ENCODE results near the gene PNLIPRP2.

The PNLIPRP2 gene

GRCh38 chr10:116686632-116687031 is 65.9 kb downstream of the PNLIPRP2 start:
- DNase-seq = no peak

DNA sequence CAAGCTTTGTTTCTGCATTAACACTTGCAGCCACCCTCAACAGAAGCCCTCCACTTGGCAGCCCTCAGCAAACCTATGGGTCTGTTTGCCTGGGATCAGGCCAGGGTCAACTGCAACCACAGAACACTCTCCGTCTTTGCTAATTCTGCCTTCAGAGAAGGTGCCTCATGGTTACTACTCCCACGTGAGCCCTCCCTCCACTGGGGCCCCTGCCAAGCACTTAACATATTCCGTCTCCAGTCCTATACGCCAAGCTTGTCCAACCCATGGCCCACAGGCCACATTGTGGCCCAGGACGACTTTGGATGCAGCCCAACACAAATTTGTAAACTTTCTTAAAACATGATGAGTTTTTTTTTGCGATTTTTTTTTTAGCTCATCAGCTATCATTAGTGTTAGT is 66.9 kb downstream of the PNLIPRP2 start:
- DNase-seq = no peak

DNA sequence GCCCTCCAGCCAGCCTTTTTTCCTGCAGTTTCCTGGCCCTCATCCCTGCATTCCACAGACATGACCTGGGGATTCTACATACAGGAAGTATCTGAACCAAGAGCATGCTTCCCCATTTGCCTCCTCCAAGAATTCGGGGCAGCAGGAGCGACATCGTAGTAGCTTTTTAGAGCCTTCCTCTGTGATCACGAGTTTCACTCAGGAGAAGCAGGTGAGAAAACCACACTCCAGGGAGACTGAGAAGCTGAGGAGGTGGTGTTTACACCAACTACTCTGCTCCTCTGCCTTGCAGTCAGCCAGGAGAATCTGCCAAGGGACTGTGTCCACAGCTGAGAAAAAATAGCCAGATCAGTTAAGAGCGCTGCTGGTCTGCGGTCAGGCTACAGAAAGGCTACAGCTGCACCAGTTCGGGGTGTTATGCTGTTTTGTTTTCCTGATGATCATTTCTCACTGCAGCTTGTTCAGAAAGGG is 67.5 kb downstream of the PNLIPRP2 start:
- peak; percentile 10 for DNase-seq

DNA sequence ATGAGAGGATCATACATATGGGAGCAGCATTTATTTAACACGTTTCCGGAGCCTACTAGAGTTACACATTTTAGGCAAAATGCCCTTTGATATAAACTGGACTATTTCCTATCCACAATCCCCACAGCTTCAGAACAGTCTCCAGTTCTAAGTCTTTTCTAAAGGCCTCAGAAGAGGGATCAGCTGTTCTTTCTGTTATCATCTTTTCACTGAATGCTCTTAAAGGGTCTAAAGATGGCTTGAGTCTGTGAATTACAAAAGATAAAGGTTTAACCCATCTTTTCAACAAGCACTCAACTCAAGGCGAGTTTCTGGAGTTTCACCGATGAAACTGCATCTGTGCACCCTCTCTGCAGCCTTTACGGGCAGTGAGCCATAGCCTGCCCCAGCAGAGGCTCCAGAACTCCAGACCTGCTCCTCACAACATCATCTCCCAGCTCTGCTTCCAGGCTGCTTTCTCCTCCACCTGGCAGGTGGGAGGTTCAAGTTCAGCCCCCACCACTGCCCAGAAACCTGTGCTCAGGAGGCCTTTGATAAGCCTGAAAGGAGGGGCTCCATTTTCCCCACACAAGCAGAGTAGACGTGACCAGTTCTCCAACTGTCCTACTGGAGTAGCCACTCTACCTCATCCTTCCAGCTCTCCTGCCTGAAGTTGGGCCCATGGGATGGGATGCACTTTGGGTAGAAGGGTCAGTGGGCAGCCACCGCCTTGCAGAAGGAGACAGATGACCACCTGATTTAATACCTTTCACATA is 68.2 kb downstream of the PNLIPRP2 start:
- DNase-seq = no peak

DNA sequence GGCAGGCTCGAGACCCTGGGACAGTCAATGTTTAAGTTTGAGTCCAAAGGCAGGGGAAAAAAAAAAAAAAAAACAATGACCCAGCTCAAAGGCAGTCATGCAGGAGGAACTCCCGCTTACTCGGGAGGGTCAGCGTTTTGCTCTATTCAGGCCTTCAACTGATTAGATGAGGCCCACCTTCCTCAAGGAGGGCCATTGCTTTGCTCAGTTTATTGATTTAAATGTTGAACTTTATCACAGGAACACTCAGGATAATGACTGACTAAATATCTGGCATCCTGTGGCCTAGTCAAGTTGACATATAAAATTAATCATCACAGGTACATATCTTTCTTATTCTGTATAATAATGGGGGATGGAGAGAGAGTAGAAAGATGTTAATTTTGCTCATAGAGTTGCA is 69.0 kb downstream of the PNLIPRP2 start:
- no peak for DNase-seq

DNA sequence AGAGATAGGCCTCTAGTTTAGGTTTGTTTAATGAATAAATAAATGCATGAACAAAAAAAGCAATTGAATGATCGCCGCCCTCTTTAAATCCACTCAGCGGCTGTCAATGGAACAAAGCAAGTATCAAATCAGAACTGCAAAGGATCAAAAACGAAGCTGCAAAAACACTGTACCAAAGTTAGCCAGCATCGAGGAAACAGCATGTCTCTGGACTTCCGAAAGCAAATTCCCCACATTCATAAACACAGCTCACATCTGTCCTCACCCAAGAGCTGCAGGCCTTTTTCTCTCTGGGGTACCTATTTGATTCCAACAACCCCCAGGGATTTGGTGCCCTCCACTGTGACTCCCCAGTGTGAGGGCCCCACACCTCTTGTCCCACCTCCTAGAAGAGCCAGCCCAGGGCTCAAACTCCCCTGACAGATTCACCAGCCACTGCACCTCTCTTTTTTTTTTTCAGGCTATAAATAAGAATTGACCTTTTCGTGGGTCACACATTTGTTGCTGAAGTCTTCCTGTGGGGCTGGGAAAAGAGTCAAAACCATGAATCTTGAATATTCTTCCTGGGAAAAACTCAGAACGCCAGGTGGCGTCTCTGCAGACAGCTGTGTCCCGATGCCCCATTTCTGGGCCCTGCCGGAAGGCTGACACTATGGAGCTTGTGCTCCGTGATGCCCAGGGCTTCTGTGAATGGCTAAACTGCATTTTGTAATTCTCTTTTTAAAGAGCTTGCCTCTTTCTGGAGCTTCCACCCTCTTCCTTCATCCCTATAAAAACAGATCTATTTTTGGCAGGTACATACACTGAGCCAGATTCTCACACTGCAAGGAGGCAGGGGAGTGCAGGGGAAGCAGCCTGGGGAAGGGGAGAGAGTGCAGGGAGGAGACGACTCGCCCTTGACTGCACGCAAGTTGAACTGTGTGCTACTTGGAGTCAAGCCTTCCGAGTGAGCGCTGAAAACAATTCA is 69.9 kb downstream of the PNLIPRP2 start:
- DNase-seq = no peak

DNA sequence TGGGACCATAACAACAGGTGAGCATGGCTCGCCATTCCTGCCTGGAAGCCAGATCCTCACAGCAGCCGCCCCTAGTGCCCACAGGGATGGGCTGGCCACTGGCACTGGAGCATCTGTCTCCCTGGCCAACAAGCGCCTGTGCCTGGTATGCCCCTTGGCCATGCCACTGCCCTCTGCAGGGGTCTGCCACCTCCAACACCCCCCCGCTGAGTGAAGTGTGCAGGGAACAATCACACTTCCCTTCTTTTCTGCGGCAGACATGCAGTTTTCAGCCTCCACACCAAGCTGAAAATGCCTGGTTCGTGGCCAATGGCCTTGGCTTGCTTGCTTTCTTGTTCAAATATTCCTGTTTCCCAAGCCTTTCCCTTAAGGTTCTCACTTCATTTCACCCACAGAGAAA is 70.9 kb downstream of the PNLIPRP2 start:
- no peak for DNase-seq

DNA sequence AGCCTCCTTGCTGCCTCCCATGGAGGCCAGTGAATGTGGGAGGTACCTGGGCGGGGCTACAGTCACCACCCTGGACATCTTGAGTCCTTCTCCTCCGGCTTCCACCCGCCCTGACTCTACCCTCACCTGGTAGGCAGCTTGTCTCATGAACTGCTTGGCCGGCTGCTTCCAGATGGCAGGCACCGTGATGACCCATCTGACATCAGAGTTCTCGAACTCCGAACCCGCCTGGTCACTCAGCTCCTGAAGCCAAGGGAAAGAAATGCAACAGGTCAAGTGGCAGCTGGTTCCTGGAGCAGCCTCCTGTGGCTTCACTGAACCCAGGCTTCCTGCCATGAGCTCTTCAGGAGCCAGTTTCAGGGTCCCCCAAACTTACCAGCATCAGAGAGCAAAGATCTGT is 71.5 kb downstream of the PNLIPRP2 start:
- no peak for DNase-seq

GRCh38 chr10:116694243-116694926 is 73.6 kb downstream of the PNLIPRP2 start:
- no peak for DNase-seq
